Limb (tissue), 2 donors: ENCODE measurements around the gene TSSK2.
"Not testable (repeated sequence)": the region's sequence is repeated elsewhere in the genome, so short reads cannot be mapped to it uniquely, and the experiment has no call there.

Experiments used
- DNase-seq, 2 donors: peaks; one replicate each; pipeline ENCODE4 v3.0.0-alpha.2; 2016; ENCODE audit errors: extremely low spot score in 2 of 2

Gene TSSK2

GRCh38 chr22:19143212-19143611 lies 12.1 kb downstream of the TSSK2 start:
- no peak for DNase-seq

- DNase-seq, result no peak
These were observed 12.9 kb downstream of the TSSK2 start for GRCh38 chr22:19143967-19144400.

GRCh38 chr22:19146215-19146968 lies 15.3 kb downstream of the TSSK2 start:
- no peak for DNase-seq

- peak in 1 of 2 donors; percentile 19 for DNase-seq
These were observed 16.2 kb downstream of the TSSK2 start for GRCh38 chr22:19147195-19147780.

GRCh38 chr22:19148417-19149046 lies 17.4 kb downstream of the TSSK2 start:
- DNase-seq, result peak in 1 of 2 donors; percentile 28

GRCh38 chr22:19149047-19149883 lies 18.2 kb downstream of the TSSK2 start:
- DNase-seq, result peak in 1 of 2 donors; percentile 41

GRCh38 chr22:19149991-19150390 lies 18.9 kb downstream of the TSSK2 start, which contains the start of gene GSC2:
Gene GSC2 (minus strand): TSS chr22:19150292. CDS start chr22:19150283, 9 bp downstream.
- DNase-seq, result peak in 1 of 2 donors; percentile 23

GRCh38 chr22:19150482-19151328 lies 19.6 kb downstream of the TSSK2 start:
- DNase-seq, result peak in 1 of 2 donors; percentile 23

GRCh38 chr22:19151329-19152191 lies 20.5 kb downstream of the TSSK2 start:
- no peak for DNase-seq

GRCh38 chr22:19152942-19153883 lies 22.1 kb downstream of the TSSK2 start:
- no peak for DNase-seq

- not testable (repeated sequence) for DNase-seq
These were observed 25.0 kb downstream of the TSSK2 start for GRCh38 chr22:19156109-19156508.

GRCh38 chr22:19158649-19159048 lies 27.5 kb downstream of the TSSK2 start:
- not testable (repeated sequence) for DNase-seq

GRCh38 chr22:19164425-19164824 lies 33.3 kb downstream of the TSSK2 start:
- no peak for DNase-seq

- DNase-seq, result no peak
These were observed 35.3 kb downstream of the TSSK2 start for GRCh38 chr22:19166421-19166820.

GRCh38 chr22:19167106-19167869 lies 36.2 kb downstream of the TSSK2 start:
- no peak for DNase-seq

- no peak for DNase-seq
These were observed 37.2 kb downstream of the TSSK2 start for GRCh38 chr22:19168088-19168890.
